ENCODE data around the gene MAPKBP1.

MAPKBP1 gene

GRCh38 chr15:41789236-41789635, 15.0 kb downstream of the MAPKBP1 start:
- no peak for DNase-seq

GRCh38 chr15:41789662-41790061, 15.4 kb downstream of the MAPKBP1 start:
- no peak for DNase-seq

GRCh38 chr15:41790169-41790568, 15.9 kb downstream of the MAPKBP1 start:
- no peak for DNase-seq

GRCh38 chr15:41790756-41791546, 16.7 kb downstream of the MAPKBP1 start:
- no peak for DNase-seq

GRCh38 chr15:41791547-41791937, 17.3 kb downstream of the MAPKBP1 start:
- no peak for DNase-seq

- DNase-seq, result no peak
Measured at GRCh38 chr15:41792000-41792637, 17.8 kb downstream of the MAPKBP1 start.

- no peak for DNase-seq
Measured at GRCh38 chr15:41794081-41794480, 19.8 kb downstream of the MAPKBP1 start.

GRCh38 chr15:41795996-41796856, 21.9 kb downstream of the MAPKBP1 start:
- DNase-seq, result no peak

GRCh38 chr15:41797201-41797944, 23.1 kb downstream of the MAPKBP1 start:
- no peak for DNase-seq

GRCh38 chr15:41798607-41799487, 24.6 kb downstream of the MAPKBP1 start:
- no peak for DNase-seq

- no peak for DNase-seq
Measured at GRCh38 chr15:41799488-41799805, 25.2 kb downstream of the MAPKBP1 start.

- no peak for DNase-seq
Measured at GRCh38 chr15:41801185-41801584, 26.9 kb downstream of the MAPKBP1 start.

GRCh38 chr15:41801850-41802455, 27.7 kb downstream of the MAPKBP1 start:
- DNase-seq, result no peak

GRCh38 chr15:41804361-41804760, 30.1 kb downstream of the MAPKBP1 start:
- no peak for DNase-seq

- no peak for DNase-seq
Measured at GRCh38 chr15:41804916-41805666, 30.8 kb downstream of the MAPKBP1 start.

- DNase-seq, result no peak
Measured at GRCh38 chr15:41805711-41806110, 31.4 kb downstream of the MAPKBP1 start.

- DNase-seq, result no peak
Measured at GRCh38 chr15:41806291-41807181, 32.3 kb downstream of the MAPKBP1 start.

GRCh38 chr15:41809121-41809520, 34.8 kb downstream of the MAPKBP1 start:
- no peak for DNase-seq

- no peak for DNase-seq
Measured at GRCh38 chr15:41809526-41810220, 35.4 kb downstream of the MAPKBP1 start.

Measured in stimulated activated naive CD4-positive, alpha-beta T cell (primary cell).